CD4-positive, alpha-beta T cell (primary cell): ENCODE data around the gene MYBPHL. TPM values are rescaled to one million over a fixed set of nuclear protein-coding genes. Genes with fewer than 3 reads are reported as not detected.

Experiments
- ATAC-seq: fragments of 200-7000 bp; cut with Tn5 transposase; one replicate; pipeline ENCODE4 v1.10.0; 2022; ENCODE audit warnings: mild to moderate bottlenecking; ENCODE audit not compliant: poor library complexity
- CTCF ChIA-PET: fragments of 350-600 bp; sonication (Branson Sonifier 250); formaldehyde crosslinking; loops from one replicate; lab custom pipeline; 2021; ENCODE audit warnings: antibody characterized with exemption, inconsistent platforms; lab: Charles Lee
- POLR2A ChIA-PET: fragments of 350-600 bp; sonication (Branson Sonifier 250); formaldehyde crosslinking; loops from one replicate; lab custom pipeline; 2021; ENCODE audit warnings: antibody characterized with exemption, inconsistent platforms; lab: Charles Lee
- DNase-seq, 14 experiments: peaks; one replicate each; pipeline ENCODE4 v3.0.0-alpha.2; 2013 to 2020; ENCODE audit warnings: mixed read lengths in 2 of 14
- H3K27ac ChIP-seq, 2 donors: one replicate each; pipeline versions ENCODE4 v1.5.1 to v1.7.0; 2013; ENCODE audit warnings: low read length in 2 of 2, low read depth in 1 of 2, mild to moderate bottlenecking in 1 of 2
- H3K27me3 ChIP-seq, 2 experiments: 1 replicate in 1 of 2; 2 replicates in 1 of 2; pipeline versions ENCODE4 v1.6.1 to v1.7.0; 2013; ENCODE audit warnings: low read length in 2 of 2, control low read depth in 1 of 2, mild to moderate bottlenecking in 1 of 2, moderate library complexity in 1 of 2; ENCODE audit not compliant: insufficient read depth in 2 of 2, control insufficient read depth in 1 of 2
- H3K36me3 ChIP-seq: one replicate; pipeline ENCODE4 v1.6.1; 2013; ENCODE audit warnings: low read length, control low read depth; ENCODE audit not compliant: insufficient read depth
- H3K4me1 ChIP-seq: one replicate; pipeline ENCODE4 v1.6.1; 2013; ENCODE audit warnings: low read length, control low read depth; ENCODE audit not compliant: insufficient read depth
- H3K4me3 ChIP-seq: one replicate; pipeline ENCODE4 v1.5.1; 2013; ENCODE audit warnings: mild to moderate bottlenecking, low read length, moderate library complexity
- H3K9me3 ChIP-seq, 2 experiments: 1 replicate in 1 of 2; 2 replicates in 1 of 2; pipeline versions ENCODE4 v1.6.1 to v1.7.0; 2013; ENCODE audit warnings: low read length in 2 of 2, mild to moderate bottlenecking in 2 of 2, control low read depth in 1 of 2, moderate library complexity in 1 of 2; ENCODE audit not compliant: control insufficient read depth in 1 of 2, insufficient read depth in 1 of 2
- H3K27ac Mint-ChIP-seq: one replicate; pipeline ENCODE4 v1.8.0; 2020; ENCODE audit warnings: mixed read lengths
- H3K27me3 Mint-ChIP-seq: one replicate; pipeline ENCODE4 v1.8.0; 2021; ENCODE audit warnings: mixed read lengths
- H3K36me3 Mint-ChIP-seq: one replicate; pipeline ENCODE4 v1.8.0; 2021; ENCODE audit warnings: low read depth, mixed read lengths
- H3K4me1 Mint-ChIP-seq: one replicate; pipeline ENCODE4 v1.8.0; 2021; ENCODE audit warnings: low read depth, mixed read lengths
- H3K4me3 Mint-ChIP-seq: one replicate; pipeline ENCODE4 v1.8.0; 2020; ENCODE audit warnings: mild to moderate bottlenecking, mixed read lengths
- H3K9me3 Mint-ChIP-seq: one replicate; pipeline ENCODE4 v1.8.0; 2020; ENCODE audit warnings: mixed read lengths
- CTCF ChIP-seq: fragments of 200-600 bp; IDR thresholded peaks from one replicate; pipeline ENCODE4 v1.8.0; 2022; ENCODE audit warnings: antibody characterized with exemption, mild to moderate bottlenecking
- intact Hi-C, 2 experiments: fragments of 100-400 bp; cut with DNase I in 1 of 2; cut with micrococcal nuclease in 1 of 2; formaldehyde crosslinking; loops; one replicate each; pipeline versions ENCODE4 v1.15.1 to v1.9.0; 2023 to 2025; cut with DNase I, micrococcal nuclease
- total RNA-seq, 174 experiments: library from RNA in 2 of 174; stranded (reverse) in 2 of 174; gene quantifications; one replicate each; pipeline ENCODE4 v1.2.3 and lab custom pipeline; 2021 to 2026

Gene MYBPHL
- total RNA-seq, 2 experiments from 2014 or later = not detected

- ChIA-PET POLR2A (no interaction called here), CTCF (interaction anchor here (1.2 kb wide), 1 partner anchor 270 kb away, joined by 3 read pairs; no protein-coding TSS in a partner anchor)
- no peak overlapping the region for H3K27ac Mint-ChIP-seq
- intact Hi-C loops = loop anchor here (1.0 to 5.0 kb wide), 5 partner anchors 136 to 270 kb away; partner anchors contain the start of gene CYB561D1 (in 1 of the 2)
- no peak for TF ChIP-seq CTCF
- Histone ChIP-seq H3K27ac (no peak overlapping the region), H3K4me3 (no peak overlapping the region), H3K27me3 (no peaks in the 10 kb centered on the region), H3K9me3 (no peaks in the 10 kb centered on the region), H3K4me1 (peaks cover 6% of the 10 kb centered on the region), H3K36me3 (no peaks in the 10 kb centered on the region)
- ATAC-seq = peak; percentile 45
- no peak overlapping the region for H3K4me3 Mint-ChIP-seq
- DNase-seq = no peak
- H3K36me3 Mint-ChIP-seq = no peaks in the 10 kb centered on the region
- H3K27me3 Mint-ChIP-seq = no peaks in the 10 kb centered on the region
- no peaks in the 10 kb centered on the region for H3K9me3 Mint-ChIP-seq
- H3K4me1 Mint-ChIP-seq = no peaks in the 10 kb centered on the region
Observed at GRCh38 chr1:109263234-109263596, 43.6 kb downstream of the MYBPHL start.

GRCh38 chr1:109262231-109263055, 44.4 kb downstream of the MYBPHL start:
- POLR2A ChIA-PET = no interaction called here
- peaks cover 6% of the 10 kb centered on the region for H3K4me1 ChIP-seq
- intact Hi-C loops = loop anchor here (1.0 to 5.0 kb wide), 5 partner anchors 137 to 271 kb away; partner anchors contain the start of gene CYB561D1 (in 1 of the 2)

GRCh38 chr1:109261578-109261977, 45.2 kb downstream of the MYBPHL start:
- POLR2A ChIA-PET = no interaction called here
- Mint-ChIP-seq H3K27ac (no peak overlapping the region), H3K36me3 (no peaks in the 10 kb centered on the region), H3K4me1 (no peaks in the 10 kb centered on the region), H3K4me3 (no peak overlapping the region), H3K27me3 (no peaks in the 10 kb centered on the region), H3K9me3 (no peaks in the 10 kb centered on the region)
- Histone ChIP-seq H3K27ac (no peak overlapping the region), H3K9me3 (no peaks in the 10 kb centered on the region), H3K4me3 (no peak overlapping the region), H3K27me3 (no peaks in the 10 kb centered on the region), H3K36me3 (no peaks in the 10 kb centered on the region), H3K4me1 (peaks cover 6% of the 10 kb centered on the region)
- TF ChIP-seq CTCF = no peak
- DNase-seq (no peak), ATAC-seq (no peak)
- CTCF ChIA-PET = no interaction called here
- intact Hi-C loops = loop anchor here in 1 of 2 experiments (5.0 kb wide), 1 partner anchor 231 kb away; the partner anchor contains the start of gene CYB561D1

More at GRCh38 chr1:109262231-109263055, 44.4 kb downstream of the MYBPHL start:
- Mint-ChIP-seq H3K36me3 (no peaks in the 10 kb centered on the region), H3K27ac (no peak overlapping the region), H3K4me1 (no peaks in the 10 kb centered on the region), H3K27me3 (no peaks in the 10 kb centered on the region), H3K4me3 (no peak overlapping the region), H3K9me3 (no peaks in the 10 kb centered on the region)
- CTCF ChIA-PET = no interaction called here
- no peaks in the 10 kb centered on the region for H3K9me3 ChIP-seq
- ATAC-seq = no peak
- no peaks in the 10 kb centered on the region for H3K27me3 ChIP-seq
- DNase-seq = no peak
- no peak for TF ChIP-seq CTCF
- no peaks in the 10 kb centered on the region for H3K36me3 ChIP-seq
- H3K27ac ChIP-seq = no peak overlapping the region
- H3K4me3 ChIP-seq = no peak overlapping the region
